GM19467 (cell line): ENCODE measurements around the gene KLHL2.
A peak's percentile ranks its signal among the peaks of the same experiment; 100 is the strongest.
"Not testable (repeated sequence)": the region's sequence is repeated elsewhere in the genome, so short reads cannot be mapped to it uniquely, and the experiment has no call there.

Source experiments
- ATAC-seq: cut with Tn5 transposase; IDR thresholded peaks from one replicate; pipeline ENCODE4 v1.9.1; 2021; ENCODE audit warnings: mild to moderate bottlenecking, moderate library complexity; ENCODE audit not compliant: unreplicated experiment

The KLHL2 gene

DNA sequence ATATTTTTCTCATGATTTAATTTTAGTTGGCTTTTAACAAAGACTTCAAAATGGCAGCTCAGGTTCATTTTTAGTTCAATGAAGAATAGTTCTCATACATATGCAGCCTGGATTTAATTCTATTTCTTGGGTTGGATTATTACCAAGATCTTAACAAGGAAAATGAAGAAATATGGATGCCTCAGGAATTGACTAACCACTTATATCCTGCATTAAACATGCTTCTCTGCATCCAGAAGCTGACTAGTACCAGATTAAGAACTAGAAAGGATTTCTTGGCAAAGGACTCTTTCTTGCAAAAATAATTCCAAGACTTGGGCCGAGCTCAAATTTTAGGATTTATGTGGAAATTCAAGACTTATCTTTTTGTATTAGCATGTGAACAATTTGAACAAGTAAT is 5.6 kb upstream of the KLHL2 start:
- no peak for ATAC-seq

DNA sequence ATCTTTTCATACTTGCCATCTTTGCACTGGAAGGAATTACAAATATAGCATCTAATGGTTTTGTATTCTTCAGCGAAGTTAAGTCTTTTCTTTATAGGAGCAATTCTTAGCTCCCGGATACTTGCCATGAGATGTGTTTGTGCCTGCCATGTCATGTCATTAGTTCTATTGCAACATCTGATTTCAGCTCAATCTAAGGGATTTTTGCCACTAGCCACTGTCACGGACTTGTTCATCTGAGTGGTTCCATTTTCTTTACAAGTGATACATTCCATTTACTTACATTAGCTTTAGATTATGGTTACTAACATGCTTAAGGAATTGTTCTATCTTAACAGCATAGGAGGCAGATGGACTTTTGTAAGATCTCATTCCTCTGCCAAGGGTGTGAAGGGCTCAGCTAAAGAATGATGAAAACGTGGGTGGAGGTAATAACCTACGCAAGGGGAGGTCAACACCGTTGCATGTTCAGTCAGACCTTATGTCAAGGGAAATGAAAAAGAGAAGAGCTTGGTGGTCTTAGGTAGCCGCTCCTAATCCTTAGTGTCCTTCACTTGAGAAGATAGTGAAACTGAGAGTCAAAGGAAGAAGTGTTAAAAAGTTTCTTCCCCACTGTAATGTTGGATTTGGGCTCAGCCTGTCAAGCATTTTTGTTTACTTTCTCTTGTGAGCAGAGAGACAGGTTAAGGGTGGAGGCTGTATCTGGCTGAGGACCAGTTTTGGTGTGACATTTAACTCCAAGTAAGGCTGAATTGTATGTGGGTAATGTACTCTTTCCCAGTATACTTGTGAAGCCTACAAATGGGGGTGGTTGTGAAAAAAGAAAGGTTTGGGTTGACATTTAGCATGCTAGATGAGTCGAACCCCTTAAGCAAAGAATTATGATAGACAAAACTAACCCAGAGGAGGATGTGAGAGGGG is 3.6 kb upstream of the KLHL2 start:
- no peak for ATAC-seq

DNA sequence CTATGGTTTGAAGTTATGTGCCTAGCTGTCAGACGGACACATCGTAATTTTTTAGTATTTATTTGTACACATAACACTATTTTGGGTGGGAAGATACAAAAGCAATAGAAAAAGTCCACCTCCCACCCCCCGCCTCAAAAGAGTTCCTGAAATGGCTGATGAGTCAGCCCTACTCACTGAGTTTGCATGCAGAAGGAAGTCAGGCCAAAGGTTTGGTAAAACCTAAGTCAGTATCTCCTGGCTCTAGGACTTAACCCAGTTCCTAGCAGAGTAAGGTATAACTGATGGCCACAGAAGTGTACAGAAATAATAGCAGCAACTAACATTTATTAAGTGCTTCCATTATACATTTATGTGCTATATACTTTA is 2.9 kb upstream of the KLHL2 start:
- ATAC-seq = no peak

DNA sequence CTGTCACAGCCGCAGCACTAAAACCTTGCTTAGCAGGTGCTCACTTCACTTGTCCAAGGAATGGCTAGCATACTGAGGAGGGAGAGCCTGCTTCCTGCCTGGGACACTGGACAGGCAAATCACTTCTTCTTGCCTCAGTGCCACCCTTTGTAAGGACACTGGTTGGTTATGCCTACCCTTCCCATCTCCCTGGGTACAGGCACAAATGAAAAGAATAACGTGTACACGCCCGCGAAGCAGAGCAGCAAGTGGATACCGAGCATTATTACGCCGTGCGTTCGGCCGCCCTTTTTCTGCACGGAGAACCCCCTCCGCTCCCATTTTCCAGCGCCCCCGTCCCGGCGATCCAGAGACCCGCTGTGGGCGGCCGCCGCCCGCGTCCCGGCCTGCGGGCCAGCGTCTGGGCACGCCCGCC is 338 bp upstream of the KLHL2 start:
- ATAC-seq = peak; percentile 28

DNA sequence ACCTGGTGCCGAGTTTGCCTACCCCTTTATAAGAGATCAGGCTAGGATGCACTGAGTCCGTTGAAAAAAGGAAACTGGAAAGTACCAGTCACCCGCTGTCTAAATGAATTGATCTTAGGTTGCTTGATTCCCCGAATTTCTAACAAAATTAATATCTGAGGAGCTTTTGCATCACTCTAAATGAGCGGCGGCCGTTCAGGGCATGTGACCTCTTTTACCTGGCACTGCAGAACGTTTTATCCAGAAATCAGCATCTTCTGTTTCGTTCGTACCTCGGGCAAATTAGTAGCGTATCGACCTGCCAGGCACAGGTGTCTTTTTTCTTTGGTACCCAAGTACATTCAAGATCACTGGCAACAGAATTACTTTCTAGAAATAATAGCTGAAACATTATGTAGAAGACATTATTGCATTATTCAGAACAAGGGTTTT is 876 bp downstream of the KLHL2 start:
- no peak for ATAC-seq

DNA sequence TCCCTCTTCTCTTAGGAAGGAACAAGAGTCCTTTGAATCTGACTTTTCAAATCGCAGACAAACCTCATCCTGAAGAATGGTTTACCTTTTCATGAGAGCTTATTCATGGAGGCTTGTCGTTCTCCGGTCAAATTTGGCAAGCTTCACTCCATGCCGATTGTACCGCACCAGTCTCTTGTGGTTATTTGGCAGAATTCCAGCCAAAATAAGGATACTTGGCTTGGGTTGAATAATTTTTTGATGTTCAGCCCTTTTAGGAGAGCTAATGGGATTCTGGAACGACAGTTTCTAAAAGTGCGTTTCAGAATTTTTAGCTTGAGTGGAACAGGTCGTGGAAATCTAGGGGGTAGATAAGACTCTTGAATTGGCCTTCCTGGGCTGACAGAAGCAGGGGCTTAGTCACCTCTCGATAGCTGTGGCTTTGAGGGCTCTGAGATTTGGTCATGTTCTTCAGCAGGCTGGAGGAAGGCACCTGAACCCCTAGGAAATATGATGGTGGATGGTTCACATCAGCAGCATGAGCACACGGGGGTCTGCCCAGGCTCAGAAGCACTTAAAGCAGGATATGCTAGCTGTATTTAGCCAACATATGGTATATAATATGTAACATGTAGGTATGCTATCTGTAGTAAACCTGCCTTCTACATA is 1.5 kb downstream of the KLHL2 start:
- no peak for ATAC-seq

DNA sequence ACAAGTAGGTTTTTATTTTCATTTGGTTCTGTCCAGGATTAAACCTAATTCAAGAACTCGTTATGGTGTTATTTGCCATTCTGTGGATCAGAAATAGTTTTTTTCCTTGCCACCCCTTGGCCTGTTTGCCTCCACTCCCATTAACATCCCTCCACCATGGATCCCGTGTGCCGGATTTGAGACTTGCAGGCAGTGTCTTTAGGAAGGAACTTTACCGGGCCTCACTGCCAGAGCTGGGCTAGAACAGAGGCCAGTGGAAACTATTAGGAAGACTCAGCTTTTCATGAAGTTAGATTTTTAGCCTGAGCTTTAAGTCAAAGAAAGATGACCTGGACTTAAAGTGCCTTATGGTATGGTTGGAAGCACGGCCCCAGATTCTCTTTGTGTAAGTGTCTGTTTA is 2.4 kb downstream of the KLHL2 start:
- no peak for ATAC-seq

DNA sequence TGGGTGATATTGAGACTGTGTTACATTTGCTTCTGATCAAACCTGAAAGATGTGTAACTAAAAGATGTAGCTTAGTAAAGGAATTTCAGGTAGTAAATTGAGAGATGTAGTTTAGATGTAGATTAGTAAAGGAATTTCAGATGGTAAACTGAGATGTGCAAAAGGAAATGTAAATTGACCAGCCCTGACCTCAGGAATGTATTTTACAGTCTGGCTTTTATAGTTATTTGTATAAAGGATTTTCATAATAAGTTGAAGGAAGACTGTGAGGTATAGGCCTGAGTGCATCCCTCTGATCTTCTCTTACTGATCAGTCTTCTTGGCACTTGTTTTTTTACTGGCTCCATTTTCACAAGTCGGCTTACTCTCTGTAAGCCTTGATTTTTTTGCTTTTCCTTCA is 3.2 kb downstream of the KLHL2 start:
- ATAC-seq = no peak

DNA sequence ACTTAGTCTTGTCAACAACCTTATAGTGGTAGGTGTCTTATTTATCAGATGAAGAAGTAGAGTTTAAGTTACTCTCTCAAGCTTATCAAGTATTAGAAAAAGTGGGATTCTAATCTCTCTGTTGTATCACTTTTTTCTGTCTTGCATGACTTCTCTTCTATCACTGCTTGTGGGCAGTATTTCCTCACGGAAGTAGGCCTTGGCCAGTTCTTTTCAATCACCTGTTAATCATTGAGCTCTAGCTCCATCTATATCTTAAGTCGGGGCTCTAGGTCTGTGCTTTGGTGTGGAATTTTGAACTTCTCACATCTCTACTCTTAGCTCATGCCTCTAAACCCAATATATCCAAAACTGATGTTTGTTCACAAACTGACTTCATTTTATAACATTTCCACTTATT is 5.3 kb downstream of the KLHL2 start:
- peak; percentile 34 for ATAC-seq

DNA sequence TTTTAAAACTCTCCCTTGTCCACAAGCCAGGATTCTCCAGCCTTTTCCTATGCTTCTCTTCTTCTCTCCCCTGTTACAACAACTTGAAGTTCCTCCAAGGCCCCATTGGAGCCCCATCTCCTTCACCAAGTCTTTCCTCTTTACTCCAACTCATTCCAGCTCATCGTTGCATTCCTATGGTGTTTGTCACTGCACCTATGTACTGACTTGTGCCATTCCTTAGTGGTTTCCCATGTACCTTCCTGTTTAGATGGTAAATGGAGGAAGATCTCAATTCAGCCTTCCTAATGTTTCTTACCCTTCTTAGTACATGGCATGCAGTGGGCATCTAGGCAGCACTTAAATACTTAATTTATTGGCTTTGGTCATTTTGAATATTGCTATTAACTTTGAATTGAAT is 6.0 kb downstream of the KLHL2 start:
- not testable (repeated sequence) for ATAC-seq

DNA sequence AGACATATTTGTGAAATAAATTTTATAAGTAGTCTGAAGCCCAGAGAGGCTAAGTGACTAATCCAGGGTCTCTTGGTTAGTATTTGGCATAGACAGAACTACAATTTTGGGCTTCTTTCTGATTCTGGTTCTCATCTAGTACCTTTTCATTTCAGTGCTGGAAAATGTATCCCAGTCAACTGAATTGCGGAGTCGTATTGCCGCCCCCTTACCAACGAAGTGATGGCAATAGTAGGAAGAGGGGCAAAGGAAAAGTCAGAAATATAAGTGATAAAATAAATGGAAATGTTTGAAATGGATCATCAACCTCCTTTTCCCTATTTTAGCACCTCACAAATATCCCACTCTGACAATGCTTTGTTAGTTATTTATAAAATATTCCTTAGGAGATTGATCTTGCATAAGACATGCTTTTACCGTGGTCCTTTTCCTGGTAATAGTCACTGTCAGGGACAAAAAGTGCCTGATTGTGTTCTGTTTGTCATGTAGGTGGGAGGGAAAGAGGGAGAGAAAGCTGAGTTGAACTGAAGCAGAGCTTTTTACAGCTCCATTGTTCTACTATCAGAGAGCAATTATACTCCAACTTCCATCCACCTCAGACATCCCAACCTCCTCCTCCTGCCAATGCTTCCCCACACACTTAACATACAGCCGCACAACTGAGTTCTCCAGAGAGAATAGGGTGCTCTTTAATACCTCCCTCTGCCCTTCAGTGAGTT is 6.8 kb downstream of the KLHL2 start:
- not testable (repeated sequence) for ATAC-seq

DNA sequence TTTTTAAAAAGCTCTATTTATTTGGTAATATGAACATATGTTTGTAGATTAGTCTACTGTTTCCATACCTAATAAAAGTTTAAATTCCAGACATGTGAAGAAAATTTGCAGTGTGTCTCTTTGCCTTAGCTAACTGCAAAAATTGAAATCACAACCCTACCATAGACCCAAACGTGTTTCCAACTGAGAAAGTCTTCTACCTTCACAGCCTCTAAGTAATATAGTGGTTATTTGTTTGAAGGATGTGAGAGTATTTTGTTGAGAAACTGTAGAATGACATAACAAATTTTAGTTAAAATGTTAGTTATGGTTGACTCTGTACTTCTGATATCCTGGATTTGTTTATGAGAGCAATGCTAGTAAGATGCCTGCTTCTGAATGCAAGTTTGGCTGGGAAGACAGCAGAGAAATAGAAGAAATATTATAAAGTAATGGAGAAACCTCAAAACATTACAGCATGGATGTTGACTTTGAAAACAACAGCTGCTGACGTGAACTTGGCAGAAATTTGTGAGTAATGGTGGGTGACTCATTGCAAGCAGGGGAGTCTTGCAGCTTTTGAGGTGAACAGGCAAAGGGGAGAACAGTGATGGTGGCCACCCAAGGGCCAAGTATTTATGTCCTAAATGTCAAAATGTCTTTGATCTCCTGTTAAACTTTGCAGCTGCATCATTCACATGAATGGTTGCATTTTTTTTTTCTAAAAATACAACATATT is 7.8 kb downstream of the KLHL2 start:
- ATAC-seq = not testable (repeated sequence)

DNA sequence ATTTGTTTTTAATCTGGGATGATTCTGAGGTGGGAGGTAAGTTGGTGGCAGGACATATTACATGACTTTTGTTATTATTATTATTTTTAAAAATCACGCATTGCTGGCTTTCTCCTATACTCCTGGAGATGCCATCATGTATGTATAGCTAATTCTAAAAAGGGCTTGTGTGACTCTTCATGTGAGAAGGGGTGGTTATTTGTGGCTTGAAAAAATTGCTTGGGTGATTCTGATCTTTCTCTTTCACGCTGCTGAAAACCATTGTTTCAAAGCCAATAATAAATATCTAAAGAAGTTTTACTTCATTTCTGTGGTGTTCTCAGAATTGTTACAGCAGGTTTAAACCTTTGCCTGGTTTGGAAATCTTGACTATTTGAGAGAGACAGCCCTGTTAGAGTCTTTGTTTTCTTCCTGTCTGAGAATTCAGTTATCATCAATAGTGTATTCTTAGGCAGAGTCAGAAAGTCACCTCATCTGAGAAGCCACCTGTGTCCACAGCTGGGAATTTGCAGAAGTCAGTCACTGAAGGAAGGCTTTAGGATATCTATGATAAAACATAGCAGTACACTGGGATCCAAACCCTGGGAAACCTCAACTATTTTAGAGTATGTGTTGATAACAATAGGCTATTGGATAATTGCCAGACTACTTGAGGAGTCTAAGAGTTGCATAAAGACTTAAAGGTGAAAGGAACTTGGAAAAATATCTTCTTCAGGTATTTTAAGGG is 8.6 kb downstream of the KLHL2 start:
- peak; percentile 41 for ATAC-seq

DNA sequence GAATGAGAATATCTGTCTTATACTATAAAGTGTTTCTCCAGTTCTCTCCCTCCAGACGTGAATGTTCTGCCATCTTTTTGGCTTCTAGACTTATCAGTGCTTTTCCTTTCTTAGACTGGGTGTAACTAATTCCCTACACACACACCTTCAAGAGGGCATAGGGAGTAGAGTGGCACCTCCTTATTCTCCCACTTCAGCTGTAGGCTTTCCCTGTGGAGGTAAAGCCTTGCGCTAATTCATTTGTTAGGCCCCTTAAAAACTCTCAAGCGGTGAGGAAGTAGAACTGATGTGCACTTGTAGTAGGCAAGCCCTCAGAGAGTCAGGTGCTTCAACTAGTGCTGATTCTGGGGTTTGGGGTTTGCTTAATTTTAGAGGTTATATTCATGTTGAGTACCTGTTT is 10.0 kb downstream of the KLHL2 start:
- no peak for ATAC-seq

DNA sequence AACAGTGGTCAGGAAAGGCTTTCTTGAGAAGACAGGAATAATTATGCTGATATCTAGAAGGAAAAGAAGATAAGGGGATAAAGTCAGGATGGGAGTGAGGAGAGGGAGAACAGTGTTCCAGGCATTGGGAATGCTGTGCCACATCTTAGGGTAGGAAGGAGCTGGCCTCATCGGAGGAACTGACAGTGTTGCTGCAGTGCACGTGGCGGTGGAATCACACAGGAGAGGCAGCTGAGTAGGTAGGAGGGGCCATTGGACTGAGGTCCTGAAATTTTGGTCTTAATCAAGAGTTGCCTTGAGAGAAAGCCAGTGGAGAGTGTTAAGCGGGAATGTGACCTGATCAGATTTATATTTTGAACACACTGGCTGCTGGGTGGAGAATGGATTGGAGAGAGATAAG is 13.9 kb downstream of the KLHL2 start:
- not testable (repeated sequence) for ATAC-seq

DNA sequence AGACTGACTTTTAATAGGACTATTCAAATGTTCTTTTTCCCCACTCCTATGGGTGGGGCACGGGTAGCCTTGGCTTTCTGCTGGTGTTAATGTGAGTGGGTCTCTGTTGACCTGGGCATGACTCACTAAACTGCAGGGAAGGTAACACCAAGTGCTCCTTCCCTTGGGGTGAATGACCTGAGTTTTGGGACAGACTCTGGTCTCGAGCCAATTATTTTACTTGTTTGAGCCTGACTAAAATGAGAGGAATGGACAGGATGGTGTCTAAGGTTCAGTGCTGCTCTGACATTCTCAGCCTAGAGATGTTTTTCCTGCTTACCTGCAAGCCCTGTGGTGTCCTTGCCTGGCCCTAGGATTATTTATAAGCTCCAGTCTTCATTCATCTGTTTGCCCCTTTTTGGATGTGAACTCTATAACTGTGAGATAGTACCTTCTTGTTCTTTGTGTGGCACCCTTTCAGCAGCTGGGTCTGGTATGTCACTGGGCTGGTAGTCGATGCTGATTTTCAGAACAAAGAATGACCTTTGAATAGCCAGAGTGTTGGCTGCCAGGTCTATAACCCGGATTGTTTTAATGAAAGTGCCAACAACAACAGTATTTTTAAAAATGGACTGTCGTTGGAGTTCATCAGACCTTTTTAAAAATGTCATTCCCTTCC is 14.8 kb downstream of the KLHL2 start:
- not testable (repeated sequence) for ATAC-seq

DNA sequence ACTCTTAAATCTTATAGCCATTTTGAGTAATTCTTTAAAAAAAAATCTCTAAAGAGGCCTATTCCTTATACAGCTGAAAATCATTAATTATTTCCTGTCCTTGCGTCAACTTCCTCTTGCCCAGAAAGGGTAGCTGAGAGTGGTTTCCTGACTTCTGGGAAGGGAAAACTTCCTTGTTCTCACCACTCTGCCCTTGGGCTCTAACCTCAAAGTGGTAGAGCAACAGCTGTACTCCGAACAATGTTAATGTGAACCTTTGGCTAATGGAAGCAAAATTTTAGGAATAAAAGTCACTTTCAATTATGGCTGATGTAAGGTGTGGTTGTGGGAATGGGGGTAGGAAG is 15.3 kb downstream of the KLHL2 start:
- no peak for ATAC-seq

DNA sequence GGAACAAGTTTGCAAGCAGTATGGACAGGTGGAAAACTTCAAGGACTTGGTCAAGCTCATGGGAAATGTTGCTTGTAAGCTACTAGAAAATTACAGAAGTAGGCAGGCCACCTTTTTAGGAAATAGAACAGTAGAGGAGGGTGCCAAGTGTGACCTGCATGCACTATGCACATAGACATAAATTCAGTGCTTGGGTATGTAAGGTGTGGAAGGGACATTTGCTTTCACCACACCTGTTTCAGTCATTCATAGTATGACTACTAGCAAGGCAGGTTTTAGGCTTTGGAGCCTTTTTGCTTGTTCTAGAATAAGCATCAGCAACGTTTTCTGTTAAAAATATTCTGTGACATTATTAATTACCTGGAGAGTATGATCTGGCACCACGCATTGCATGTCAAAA is 20.0 kb downstream of the KLHL2 start:
- ATAC-seq = not testable (repeated sequence)

DNA sequence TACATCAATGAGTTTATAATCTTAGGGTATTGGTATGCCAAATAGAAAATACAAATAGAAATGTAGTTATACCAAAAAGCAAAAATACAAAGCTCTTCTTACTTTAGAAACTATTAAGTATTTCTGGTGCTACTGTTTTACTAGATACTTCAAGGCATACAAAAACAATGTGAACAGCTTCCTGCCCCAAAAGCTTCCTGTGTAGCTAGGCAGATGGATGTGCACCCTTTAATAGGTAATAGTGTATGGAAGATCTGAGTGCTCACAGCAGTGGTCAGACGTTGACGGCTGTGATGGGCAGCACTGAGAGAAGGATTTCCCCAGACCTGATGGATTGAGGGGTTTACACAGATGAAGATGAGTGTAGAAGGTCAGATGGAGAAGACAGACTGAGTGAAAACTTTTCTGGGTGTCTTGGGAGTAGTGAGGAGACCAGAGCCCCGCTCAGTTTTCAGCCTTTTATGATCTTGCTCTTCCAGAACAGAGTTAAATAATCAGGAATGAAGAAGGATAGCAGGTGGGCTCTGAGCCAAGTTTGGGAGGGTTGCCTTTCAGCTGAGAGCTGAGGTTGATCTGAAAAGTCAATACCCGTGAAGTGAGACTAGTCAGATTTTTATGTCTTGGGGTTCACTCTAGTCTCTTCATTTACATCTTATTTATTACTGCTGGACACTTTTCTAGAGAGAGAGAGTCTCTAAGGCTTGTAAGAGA is 22.3 kb downstream of the KLHL2 start:
- not testable (repeated sequence) for ATAC-seq
